ENCODE results near the gene IKBKE.
A peak's percentile ranks its signal among the peaks of the same experiment; 100 is the strongest.

IKBKE gene

GRCh38 chr1:206506405-206507283 lies 36.4 kb downstream of the IKBKE start:
- in situ Hi-C loops (cut with MboI; ENCODE audit: low pct_unique_long_range_greater_than_20kb, low sequenced_read_pairs): no loop called here
- no peak for DNase-seq

- in situ Hi-C loops (cut with MboI; ENCODE audit: low pct_unique_long_range_greater_than_20kb, low sequenced_read_pairs): no loop called here
- peak; percentile 66 for DNase-seq
Measured at GRCh38 chr1:206507284-206508129, 37.2 kb downstream of the IKBKE start, which contains the start of gene RASSF5. Gene RASSF5 (plus strand): TSS chr1:206507531. CDS start chr1:206507603, 72 bp downstream.

GRCh38 chr1:206508130-206508889 lies 38.0 kb downstream of the IKBKE start:
- in situ Hi-C loops (cut with MboI; ENCODE audit: low pct_unique_long_range_greater_than_20kb, low sequenced_read_pairs): no loop called here
- no peak for DNase-seq

- in situ Hi-C loops (cut with MboI; ENCODE audit: low pct_unique_long_range_greater_than_20kb, low sequenced_read_pairs): no loop called here
- DNase-seq: no peak
Measured at GRCh38 chr1:206508956-206509355, 38.7 kb downstream of the IKBKE start.

- in situ Hi-C loops (cut with MboI; ENCODE audit: low pct_unique_long_range_greater_than_20kb, low sequenced_read_pairs): no loop called here
Measured at GRCh38 chr1:206509612-206510257, 39.5 kb downstream of the IKBKE start.

GRCh38 chr1:206510371-206510770 lies 40.1 kb downstream of the IKBKE start:
- DNase-seq: no peak
- in situ Hi-C loops (cut with MboI; ENCODE audit: low pct_unique_long_range_greater_than_20kb, low sequenced_read_pairs): no loop called here

More at GRCh38 chr1:206509612-206510257, 39.5 kb downstream of the IKBKE start:
- DNase-seq: no peak

- in situ Hi-C loops (cut with MboI; ENCODE audit: low pct_unique_long_range_greater_than_20kb, low sequenced_read_pairs): no loop called here
- no peak for DNase-seq
Measured at GRCh38 chr1:206511362-206512057, 41.2 kb downstream of the IKBKE start.

GRCh38 chr1:206512058-206512850 lies 42.0 kb downstream of the IKBKE start:
- in situ Hi-C loops (cut with MboI; ENCODE audit: low pct_unique_long_range_greater_than_20kb, low sequenced_read_pairs): no loop called here
- DNase-seq: no peak

GRCh38 chr1:206512851-206513180 lies 42.5 kb downstream of the IKBKE start:
- no peak for DNase-seq
- in situ Hi-C loops (cut with MboI; ENCODE audit: low pct_unique_long_range_greater_than_20kb, low sequenced_read_pairs): no loop called here

- no peak for DNase-seq
- in situ Hi-C loops (cut with MboI; ENCODE audit: low pct_unique_long_range_greater_than_20kb, low sequenced_read_pairs): no loop called here
Measured at GRCh38 chr1:206513312-206514111, 43.2 kb downstream of the IKBKE start.

GRCh38 chr1:206514813-206515387 lies 44.6 kb downstream of the IKBKE start:
- no peak for DNase-seq
- in situ Hi-C loops (cut with MboI; ENCODE audit: low pct_unique_long_range_greater_than_20kb, low sequenced_read_pairs): no loop called here

- in situ Hi-C loops (cut with MboI; ENCODE audit: low pct_unique_long_range_greater_than_20kb, low sequenced_read_pairs): no loop called here
- no peak for DNase-seq
Measured at GRCh38 chr1:206516728-206516990, 46.4 kb downstream of the IKBKE start.

- DNase-seq: no peak
- in situ Hi-C loops (cut with MboI; ENCODE audit: low pct_unique_long_range_greater_than_20kb, low sequenced_read_pairs): no loop called here
Measured at GRCh38 chr1:206517784-206518183, 47.5 kb downstream of the IKBKE start.

- in situ Hi-C loops (cut with MboI; ENCODE audit: low pct_unique_long_range_greater_than_20kb, low sequenced_read_pairs): no loop called here
- DNase-seq: no peak
Measured at GRCh38 chr1:206518206-206518605, 47.9 kb downstream of the IKBKE start.

GRCh38 chr1:206518743-206519142 lies 48.5 kb downstream of the IKBKE start:
- DNase-seq: no peak
- in situ Hi-C loops (cut with MboI; ENCODE audit: low pct_unique_long_range_greater_than_20kb, low sequenced_read_pairs): no loop called here

GRCh38 chr1:206521127-206521526 lies 50.9 kb downstream of the IKBKE start:
- in situ Hi-C loops (cut with MboI; ENCODE audit: low pct_unique_long_range_greater_than_20kb, low sequenced_read_pairs): no loop called here
- no peak for DNase-seq

All from KBM-7 (cell line).